Transverse colon (tissue), 4 donors: ENCODE measurements around the gene GLI2.

Experiments
- EP300 ChIP-seq: sonication (generic); formaldehyde crosslinking; IDR thresholded peaks from one replicate; pipeline ENCODE4 v1.6.1; 2017; ENCODE audit warnings: antibody characterized with exemption, low read depth
- POLR2A ChIP-seq: fragments of 450-650 bp; IDR thresholded peaks from one replicate; pipeline ENCODE4 v1.6.1; 2016; ENCODE audit warnings: antibody characterized with exemption, mild to moderate bottlenecking, moderate library complexity
- POLR2AphosphoS5 ChIP-seq, 3 donors: sonication (generic); formaldehyde crosslinking; IDR thresholded peaks; one replicate each; pipeline ENCODE4 v1.6.1; 2016; ENCODE audit warnings: antibody characterized with exemption in 3 of 3
- TF ChIP-seq, protein P1 (sequence below), 5 experiments: fragments of 200-600 bp in 3 of 5; fragments of 450-650 bp in 2 of 5; sonication (generic) in 3 of 5; IDR thresholded peaks; 1 replicate in 2 of 5; 2 replicates in 3 of 5; pipeline ENCODE4 v1.5.1; 2016 to 2017; ENCODE audit warnings: antibody characterized with exemption in 5 of 5, inconsistent platforms in 3 of 5, mild to moderate bottlenecking in 2 of 5, moderate library complexity in 1 of 5

DNA sequence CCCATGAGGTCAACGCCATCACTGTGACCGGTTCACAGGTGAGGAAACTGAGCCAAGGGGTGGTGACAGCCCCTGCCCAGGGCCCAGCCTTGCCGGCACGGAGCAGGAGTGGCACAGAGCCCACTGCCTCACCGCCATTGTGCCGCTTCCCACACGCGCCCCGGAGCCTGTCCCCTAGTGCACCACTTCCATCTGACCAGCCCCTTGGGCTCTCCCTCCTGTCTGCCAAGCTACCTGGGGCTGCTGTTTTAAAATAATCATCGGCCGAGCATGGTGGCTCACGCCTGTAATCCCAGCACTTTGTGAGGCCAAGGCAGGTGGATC, 49.7 kb upstream of the GLI2 start:
- TF ChIP-seq EP300 (no peak), POLR2AphosphoS5 (IDR thresholded peaks at IDR 0.05) (no peak), POLR2A (no peak)
- TF ChIP-seq, protein P1, sequence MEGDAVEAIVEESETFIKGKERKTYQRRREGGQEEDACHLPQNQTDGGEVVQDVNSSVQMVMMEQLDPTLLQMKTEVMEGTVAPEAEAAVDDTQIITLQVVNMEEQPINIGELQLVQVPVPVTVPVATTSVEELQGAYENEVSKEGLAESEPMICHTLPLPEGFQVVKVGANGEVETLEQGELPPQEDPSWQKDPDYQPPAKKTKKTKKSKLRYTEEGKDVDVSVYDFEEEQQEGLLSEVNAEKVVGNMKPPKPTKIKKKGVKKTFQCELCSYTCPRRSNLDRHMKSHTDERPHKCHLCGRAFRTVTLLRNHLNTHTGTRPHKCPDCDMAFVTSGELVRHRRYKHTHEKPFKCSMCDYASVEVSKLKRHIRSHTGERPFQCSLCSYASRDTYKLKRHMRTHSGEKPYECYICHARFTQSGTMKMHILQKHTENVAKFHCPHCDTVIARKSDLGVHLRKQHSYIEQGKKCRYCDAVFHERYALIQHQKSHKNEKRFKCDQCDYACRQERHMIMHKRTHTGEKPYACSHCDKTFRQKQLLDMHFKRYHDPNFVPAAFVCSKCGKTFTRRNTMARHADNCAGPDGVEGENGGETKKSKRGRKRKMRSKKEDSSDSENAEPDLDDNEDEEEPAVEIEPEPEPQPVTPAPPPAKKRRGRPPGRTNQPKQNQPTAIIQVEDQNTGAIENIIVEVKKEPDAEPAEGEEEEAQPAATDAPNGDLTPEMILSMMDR (IDR thresholded peaks at IDR 0.05): no peak
